Endothelial cell of umbilical vein (primary cell): Measurements from ENCODE around the gene MICALL2. TPM values are rescaled to one million over a fixed set of nuclear protein-coding genes. Genes with fewer than 3 reads are reported as not detected.

Source experiments
- BruUV-seq: library from RNA; stranded (reverse); fragments of 400-500 nt; replicated peaks from 2 replicates; lab custom pipeline; 2021; lab: Mats Ljungman, UMichigan
- CTCF ChIA-PET: fragments of 300-600, 350-600 bp; sonication (Branson Sonifier 250); formaldehyde crosslinking; loops from one replicate; lab custom pipeline; 2021; ENCODE audit warnings: antibody characterized with exemption, inconsistent platforms; lab: Charles Lee
- POLR2A ChIA-PET: fragments of 300-600, 350-600 bp; sonication (Branson Sonifier 250); formaldehyde crosslinking; loops from one replicate; lab custom pipeline; 2021; ENCODE audit warnings: antibody characterized with exemption, inconsistent platforms; lab: Charles Lee
- DNase-seq: peaks from one replicate; pipeline ENCODE4 v3.0.0-alpha.2; 2011; ENCODE audit warnings: low read depth, low spot score
- FAIRE-seq: peaks from 2 replicates; lab custom pipeline; 2011; peaks lifted over from hg19 to GRCh38; lab: Jason Lieb, UNC
- H2AFZ ChIP-seq: 2 replicates; pipeline ENCODE4 v1.6.0; 2012; ENCODE audit warnings: low read depth, low read length, control low read depth, inconsistent platforms
- H3K27ac ChIP-seq: 2 replicates; pipeline ENCODE4 v1.5.1; 2011; ENCODE audit warnings: low read depth, mild to moderate bottlenecking, control low read depth, low read length, moderate library complexity; ENCODE audit not compliant: insufficient read depth
- H3K27me3 ChIP-seq, 2 experiments: 2 replicates each; pipeline versions ENCODE4 v1.6.0 to v1.6.1; 2011; ENCODE audit warnings: low read length in 2 of 2, mixed read lengths in 1 of 2; ENCODE audit not compliant: control insufficient read depth in 2 of 2, insufficient read depth in 2 of 2
- H3K36me3 ChIP-seq, 2 experiments: 2 replicates in 1 of 2; 3 replicates in 1 of 2; pipeline ENCODE4 v1.5.1; 2011; ENCODE audit warnings: low read length in 2 of 2, mild to moderate bottlenecking in 1 of 2, moderate library complexity in 1 of 2; ENCODE audit not compliant: control insufficient read depth in 2 of 2, insufficient read depth in 2 of 2; ENCODE audit errors: extremely low read depth in 1 of 2
- H3K4me1 ChIP-seq: 3 replicates; pipeline ENCODE4 v1.5.1; 2011; ENCODE audit warnings: mild to moderate bottlenecking, low read length; ENCODE audit not compliant: control insufficient read depth, insufficient read depth; ENCODE audit errors: extremely low read depth
- H3K4me2 ChIP-seq: 2 replicates; pipeline ENCODE4 v1.6.1; 2011; ENCODE audit warnings: low read length, control low read depth, mixed read lengths; ENCODE audit not compliant: insufficient read depth
- H3K4me3 ChIP-seq, 3 experiments: fragments of 200-600 bp in 1 of 3; sonication (generic), shearing (Covaris generic) in 1 of 3; replicated peaks in 1 of 3; 2 replicates each; pipeline ENCODE4 v1.5.1; 2011 to 2016; ENCODE audit warnings: control low read depth in 3 of 3, low read length in 3 of 3, mild to moderate bottlenecking in 2 of 3, inconsistent platforms in 1 of 3, low read depth in 1 of 3, moderate library complexity in 1 of 3; ENCODE audit not compliant: insufficient read depth in 1 of 3
- H3K79me2 ChIP-seq: 2 replicates; pipeline ENCODE4 v1.6.0; 2012; ENCODE audit warnings: low read length, inconsistent platforms; ENCODE audit not compliant: control insufficient read depth, insufficient read depth
- H3K9ac ChIP-seq: replicated peaks from 2 replicates; pipeline ENCODE3; 2011; ENCODE audit warnings: low read length, control low read depth; ENCODE audit not compliant: insufficient read depth; ENCODE audit errors: extremely low read depth
- H3K9me1 ChIP-seq: replicated peaks from 3 replicates; pipeline ENCODE4 v1.6.0; 2011; ENCODE audit warnings: mild to moderate bottlenecking, low read length; ENCODE audit not compliant: control insufficient read depth, insufficient read depth; ENCODE audit errors: extremely low read depth
- H3K9me3 ChIP-seq: replicated peaks from 2 replicates; pipeline ENCODE4 v1.5.1; 2012; ENCODE audit warnings: low read length, inconsistent platforms; ENCODE audit not compliant: control insufficient read depth, insufficient read depth
- H4K20me1 ChIP-seq: replicated peaks from 2 replicates; pipeline ENCODE3; 2011; ENCODE audit warnings: mild to moderate bottlenecking, low read length; ENCODE audit not compliant: control insufficient read depth, insufficient read depth; ENCODE audit errors: extremely low read depth
- EZH2 ChIP-seq: IDR thresholded peaks from 2 replicates; pipeline ENCODE4 v1.6.1; 2012; ENCODE audit warnings: borderline replicate concordance, low read depth, mild to moderate bottlenecking, moderate library complexity, low read length, inconsistent platforms; ENCODE audit not compliant: severe bottlenecking
- FOS ChIP-seq: IDR thresholded peaks from 2 replicates; pipeline ENCODE4 v1.6.1; 2011; ENCODE audit warnings: mild to moderate bottlenecking, low read length, moderate library complexity, borderline replicate concordance; ENCODE audit not compliant: insufficient read depth
- GATA2 ChIP-seq: IDR thresholded peaks from 2 replicates; pipeline ENCODE4 v1.7.0; 2011; ENCODE audit warnings: low read depth, mild to moderate bottlenecking, moderate library complexity, mixed read lengths, low read length; ENCODE audit not compliant: insufficient read length, insufficient read depth
- JUN ChIP-seq: IDR thresholded peaks from 2 replicates; pipeline ENCODE4 v1.6.1; 2011; ENCODE audit warnings: borderline replicate concordance, low read depth; ENCODE audit not compliant: insufficient read length, insufficient read depth
- MYC ChIP-seq: IDR thresholded peaks from one replicate; pipeline ENCODE4 v1.6.1; 2011; ENCODE audit warnings: mild to moderate bottlenecking, low read depth, low read length
- POLR2A ChIP-seq: IDR thresholded peaks from 2 replicates; pipeline ENCODE4 v1.6.1; 2012; ENCODE audit warnings: low read depth, mild to moderate bottlenecking, control low read depth, low read length
- POLR2AphosphoS5 ChIP-seq: IDR thresholded peaks from 2 replicates; pipeline ENCODE4 v1.6.1; 2012; ENCODE audit warnings: low read depth, mild to moderate bottlenecking, control low read depth, low read length, moderate library complexity; ENCODE audit not compliant: insufficient read depth
- dilution Hi-C: fragments of 300-500 bp; cut with MboI; formaldehyde crosslinking; loops from one replicate; pipeline ENCODE4 v1.15.0; 2019; ENCODE audit warnings: low sequenced_read_pairs; ENCODE audit not compliant: extremely low pct_ligation_motif_present
- intact Hi-C: fragments of 100-400 bp; cut with micrococcal nuclease; formaldehyde crosslinking; loops from one replicate; pipeline ENCODE4 v1.10.0; 2022
- polyA plus RNA-seq, 4 experiments: library from polyadenylated mRNA; depleted of rRNA in 3 of 4; stranded (reverse) in 3 of 4; unstranded in 1 of 4; fragments of >200 nt; gene quantifications; 2 replicates each; pipeline versions ENCODE4 v1.2.1 to v1.2.3, GENCODE V29; 2011 to 2012; ENCODE audit warnings: missing spikeins in 1 of 4
- total RNA-seq: library from RNA; stranded (reverse); gene quantifications from 2 replicates; pipeline ENCODE4 v1.2.3, GENCODE V29; 2021
- TF ChIP-seq, protein P1 (sequence below), 2 donors: IDR thresholded peaks; 1 replicate in 1 of 2; 2 replicates in 1 of 2; pipeline ENCODE4 v1.5.1; 2011; ENCODE audit warnings: low read length in 2 of 2, mild to moderate bottlenecking in 2 of 2, moderate library complexity in 2 of 2, control low read depth in 1 of 2, inconsistent platforms in 1 of 2, low read depth in 1 of 2; ENCODE audit not compliant: insufficient read depth in 1 of 2; ENCODE audit errors: extremely low read depth in 1 of 2
- TF ChIP-seq, protein P2 (sequence below): IDR thresholded peaks from 2 replicates; pipeline ENCODE4 v1.6.1; 2011; ENCODE audit not compliant: insufficient read depth, insufficient read length

MICALL2 gene
- total and polyA plus RNA-seq, 2 donors (not counting 3 experiments of a cell fraction or from before 2014, with no cell fraction given), result 29.8 to 46.3 TPM

DNA sequence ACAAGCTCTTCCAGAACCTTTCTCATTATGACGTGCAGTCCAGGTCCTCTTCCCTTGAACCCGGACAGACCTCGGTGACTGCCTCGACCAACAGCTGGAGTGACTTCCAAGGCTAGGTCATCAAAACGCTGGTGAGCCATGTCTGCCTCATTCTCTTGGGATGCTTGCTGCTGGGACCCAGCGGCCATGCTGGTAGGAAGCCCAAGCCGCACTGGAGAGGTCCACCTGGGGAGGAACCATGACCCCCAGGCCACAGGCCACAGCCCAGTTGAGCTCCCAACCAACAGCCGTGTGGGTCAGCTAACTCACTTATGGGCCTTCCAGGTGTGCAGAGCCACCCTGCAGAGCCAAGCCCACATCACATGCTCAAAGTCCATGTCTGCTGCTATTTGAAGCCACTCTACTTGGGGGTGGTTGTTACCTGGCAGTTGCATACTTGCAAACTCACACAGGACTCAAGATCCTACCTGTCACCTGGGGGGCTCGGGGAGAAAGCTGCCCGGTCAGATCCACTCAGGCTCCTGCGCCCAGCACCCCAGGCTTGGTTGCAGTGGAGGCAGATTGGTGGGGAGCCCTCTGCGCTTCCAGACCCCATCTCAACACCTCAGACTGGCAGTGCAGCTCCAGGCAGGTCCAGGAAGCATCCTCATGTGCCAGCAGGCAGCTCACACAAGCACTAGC, 57.0 kb downstream of the MICALL2 start:
- Histone ChIP-seq H3K9me3 (no peaks in the 10 kb centered on the region), H3K36me3 (no peaks in the 10 kb centered on the region), H3K4me1 (no peaks in the 10 kb centered on the region), H3K27me3 (peaks cover 3 to 11% of the 10 kb centered on the region in 2 experiments), H2AFZ (no peak overlapping the region), H3K9ac (no peak overlapping the region), H4K20me1 (no peaks in the 10 kb centered on the region), H3K9me1 (no peaks in the 10 kb centered on the region), H3K79me2 (no peaks in the 10 kb centered on the region), H3K4me3 (no peak overlapping the region), H3K27ac (no peak overlapping the region), H3K4me2 (no peak overlapping the region)
- intact Hi-C loops (no loop called here), dilution Hi-C loops (no loop called here)
- BruUV-seq, result no TSS peak
- ChIA-PET POLR2A (no interaction called here), CTCF (interaction anchor here (3.8 kb wide), 1 partner anchor 10 kb away, joined by 28 read pairs; no protein-coding TSS in a partner anchor)
- FAIRE-seq, result no peak
- no peak for TF ChIP-seq EZH2
- TF ChIP-seq, protein P1, sequence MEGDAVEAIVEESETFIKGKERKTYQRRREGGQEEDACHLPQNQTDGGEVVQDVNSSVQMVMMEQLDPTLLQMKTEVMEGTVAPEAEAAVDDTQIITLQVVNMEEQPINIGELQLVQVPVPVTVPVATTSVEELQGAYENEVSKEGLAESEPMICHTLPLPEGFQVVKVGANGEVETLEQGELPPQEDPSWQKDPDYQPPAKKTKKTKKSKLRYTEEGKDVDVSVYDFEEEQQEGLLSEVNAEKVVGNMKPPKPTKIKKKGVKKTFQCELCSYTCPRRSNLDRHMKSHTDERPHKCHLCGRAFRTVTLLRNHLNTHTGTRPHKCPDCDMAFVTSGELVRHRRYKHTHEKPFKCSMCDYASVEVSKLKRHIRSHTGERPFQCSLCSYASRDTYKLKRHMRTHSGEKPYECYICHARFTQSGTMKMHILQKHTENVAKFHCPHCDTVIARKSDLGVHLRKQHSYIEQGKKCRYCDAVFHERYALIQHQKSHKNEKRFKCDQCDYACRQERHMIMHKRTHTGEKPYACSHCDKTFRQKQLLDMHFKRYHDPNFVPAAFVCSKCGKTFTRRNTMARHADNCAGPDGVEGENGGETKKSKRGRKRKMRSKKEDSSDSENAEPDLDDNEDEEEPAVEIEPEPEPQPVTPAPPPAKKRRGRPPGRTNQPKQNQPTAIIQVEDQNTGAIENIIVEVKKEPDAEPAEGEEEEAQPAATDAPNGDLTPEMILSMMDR (IDR thresholded peaks at IDR 0.05; ENCODE audit: extremely low read depth in 1 of 2, insufficient read depth in 1 of 2, low read depth in 1 of 2, low read length in 2 of 2), result no peak
- no peak for TF ChIP-seq POLR2AphosphoS5
- no peak for TF ChIP-seq FOS
- TF ChIP-seq, protein P2, sequence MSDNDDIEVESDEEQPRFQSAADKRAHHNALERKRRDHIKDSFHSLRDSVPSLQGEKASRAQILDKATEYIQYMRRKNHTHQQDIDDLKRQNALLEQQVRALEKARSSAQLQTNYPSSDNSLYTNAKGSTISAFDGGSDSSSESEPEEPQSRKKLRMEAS, result no peak
- no peak for TF ChIP-seq POLR2A
- TF ChIP-seq MYC, result no peak
- TF ChIP-seq JUN, result no peak
- TF ChIP-seq GATA2, result no peak
- no peak for DNase-seq
